ENCODE results near the gene CCDC71L. TPM values are rescaled to one million over a fixed set of nuclear protein-coding genes. Genes with fewer than 3 reads are reported as not detected.

The CCDC71L gene
- 120 and 206 TPM in 2 replicates for total RNA-seq

DNA sequence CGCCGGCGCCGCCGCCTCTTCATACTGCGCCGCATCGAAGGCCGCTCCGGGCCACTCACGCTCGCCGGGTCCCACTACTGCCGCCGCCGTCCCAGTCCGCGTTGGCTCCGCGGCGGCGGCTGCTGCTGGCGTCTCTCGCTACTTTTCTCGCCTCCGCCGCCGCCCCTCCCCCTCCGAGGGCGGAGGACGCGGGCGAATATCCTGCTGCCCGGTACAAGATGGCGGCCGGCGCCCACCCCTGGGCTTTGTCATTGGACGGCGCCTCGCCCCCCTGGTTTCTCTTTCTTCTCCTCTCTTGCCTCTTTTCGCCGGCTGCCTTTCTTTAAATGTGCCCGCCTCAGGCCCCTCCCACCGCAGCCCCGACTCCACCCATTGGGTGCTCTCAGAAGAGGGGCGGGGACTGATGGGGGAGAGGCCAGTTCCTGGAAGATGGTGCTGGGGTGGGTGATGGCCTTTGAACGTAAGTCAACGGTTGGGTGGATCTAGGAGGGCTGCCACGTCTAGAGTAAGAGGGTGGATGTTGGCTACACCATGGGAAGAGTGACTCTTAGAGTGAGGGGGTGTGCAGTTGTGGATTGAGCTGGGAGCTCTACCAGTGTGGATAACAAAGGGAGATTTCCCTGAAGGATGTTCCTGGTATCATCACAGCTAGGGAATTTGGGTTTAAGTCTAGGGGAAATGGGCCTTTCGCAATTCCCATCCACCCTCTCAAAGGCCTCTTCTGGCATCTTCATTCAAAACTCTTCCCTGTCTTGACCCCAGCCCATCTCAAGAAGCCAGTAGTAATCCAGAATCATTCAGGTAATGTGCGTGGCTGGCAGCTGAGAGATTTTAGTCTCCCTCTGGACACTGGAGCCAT lies at the start of gene CCDC71L:
TSS of gene CCDC71L (minus strand) at position 297 of the 859 bp plus-strand sequence. CDS start at position 35, 262 bp downstream.

Other genes with a start within 250 kb of the CCDC71L start
- gene PIK3CG, start 204.1 kb upstream of the CCDC71L start, total RNA-seq: 0.09 and 0.28 TPM in 2 replicates